ENCODE measurements around the gene BDKRB1. TPM values are rescaled to one million over a fixed set of nuclear protein-coding genes. Genes with fewer than 3 reads are reported as not detected.

BDKRB1 gene
- 0.41 and 1.4 TPM in 2 replicates for total RNA-seq (2014; rRNA removed; shearing (Covaris generic))

- Histone ChIP-seq H3K4me3 (ENCODE audit: insufficient read depth, low read depth, low read length) (no peak within 1 kb of the TSS), H3K27me3 (ENCODE audit: control insufficient read depth, insufficient read depth, low read length) (no peaks in the 10 kb centered on the region), H3K36me3 (replicated peaks; ENCODE audit: control insufficient read depth, insufficient read depth, low read length) (no peaks in the 10 kb centered on the region)
These were observed at the start of gene BDKRB1 for GRCh38 chr14:96255501-96256366. TSS of gene BDKRB1 (plus strand) at chr14:96256210. CDS start at chr14:96263683, 7,473 bp downstream.

GRCh38 chr14:96206461-96206860 is 49.5 kb upstream of the BDKRB1 start:
- Histone ChIP-seq H3K4me3 (ENCODE audit: insufficient read depth, low read depth, low read length) (no peak overlapping the region), H3K27me3 (ENCODE audit: control insufficient read depth, insufficient read depth, low read length) (peaks cover 12% of the 10 kb centered on the region; the same call in 1 of the 2 replicates), H3K36me3 (replicated peaks; ENCODE audit: control insufficient read depth, insufficient read depth, low read length) (no peaks in the 10 kb centered on the region)
- DNase-seq, result peak; percentile 43

More at GRCh38 chr14:96255501-96256366, at the start of gene BDKRB1:
- no peak for DNase-seq

- Histone ChIP-seq H3K27me3 (ENCODE audit: control insufficient read depth, insufficient read depth, low read length) (peaks cover 12% of the 10 kb centered on the region; the same call in 1 of the 2 replicates), H3K4me3 (ENCODE audit: insufficient read depth, low read depth, low read length) (no peak overlapping the region), H3K36me3 (replicated peaks; ENCODE audit: control insufficient read depth, insufficient read depth, low read length) (no peaks in the 10 kb centered on the region)
- no peak for DNase-seq
These were observed 48.3 kb upstream of the BDKRB1 start for GRCh38 chr14:96207686-96208085.

- H3K36me3 ChIP-seq (replicated peaks; ENCODE audit: control insufficient read depth, insufficient read depth, low read length), result no peaks in the 10 kb centered on the region
- DNase-seq, result no peak
- peaks cover 9% of the 10 kb centered on the region; the same call in 1 of the 2 replicates for H3K27me3 ChIP-seq (ENCODE audit: control insufficient read depth, insufficient read depth, low read length)
- no peak overlapping the region for H3K4me3 ChIP-seq (ENCODE audit: insufficient read depth, low read depth, low read length)
These were observed 47.3 kb upstream of the BDKRB1 start for GRCh38 chr14:96208739-96209138.

- no peak for DNase-seq
- no peaks in the 10 kb centered on the region for H3K27me3 ChIP-seq (ENCODE audit: control insufficient read depth, insufficient read depth, low read length)
- no peak overlapping the region for H3K4me3 ChIP-seq (ENCODE audit: insufficient read depth, low read depth, low read length)
- no peaks in the 10 kb centered on the region for H3K36me3 ChIP-seq (replicated peaks; ENCODE audit: control insufficient read depth, insufficient read depth, low read length)
These were observed 43.9 kb upstream of the BDKRB1 start for GRCh38 chr14:96212140-96212539.

GRCh38 chr14:96212896-96213295 is 43.1 kb upstream of the BDKRB1 start:
- no peak for DNase-seq
- Histone ChIP-seq H3K27me3 (ENCODE audit: control insufficient read depth, insufficient read depth, low read length) (no peaks in the 10 kb centered on the region), H3K36me3 (replicated peaks; ENCODE audit: control insufficient read depth, insufficient read depth, low read length) (no peaks in the 10 kb centered on the region), H3K4me3 (ENCODE audit: insufficient read depth, low read depth, low read length) (no peak overlapping the region)

GRCh38 chr14:96213871-96214465 is 42.0 kb upstream of the BDKRB1 start:
- DNase-seq, result no peak
- H3K36me3 ChIP-seq (replicated peaks; ENCODE audit: control insufficient read depth, insufficient read depth, low read length), result no peaks in the 10 kb centered on the region
- H3K27me3 ChIP-seq (ENCODE audit: control insufficient read depth, insufficient read depth, low read length), result no peaks in the 10 kb centered on the region
- no peak overlapping the region for H3K4me3 ChIP-seq (ENCODE audit: insufficient read depth, low read depth, low read length)

- no peak overlapping the region for H3K4me3 ChIP-seq (ENCODE audit: insufficient read depth, low read depth, low read length)
- no peaks in the 10 kb centered on the region for H3K36me3 ChIP-seq (replicated peaks; ENCODE audit: control insufficient read depth, insufficient read depth, low read length)
- DNase-seq, result no peak
- no peaks in the 10 kb centered on the region for H3K27me3 ChIP-seq (ENCODE audit: control insufficient read depth, insufficient read depth, low read length)
These were observed 41.2 kb upstream of the BDKRB1 start for GRCh38 chr14:96214793-96215192.

GRCh38 chr14:96215452-96216244 is 40.4 kb upstream of the BDKRB1 start:
- H3K27me3 ChIP-seq (ENCODE audit: control insufficient read depth, insufficient read depth, low read length), result no peaks in the 10 kb centered on the region
- H3K4me3 ChIP-seq (ENCODE audit: insufficient read depth, low read depth, low read length), result no peak overlapping the region
- DNase-seq, result no peak
- H3K36me3 ChIP-seq (replicated peaks; ENCODE audit: control insufficient read depth, insufficient read depth, low read length), result no peaks in the 10 kb centered on the region

- DNase-seq, result no peak
- Histone ChIP-seq H3K27me3 (ENCODE audit: control insufficient read depth, insufficient read depth, low read length) (no peaks in the 10 kb centered on the region), H3K4me3 (ENCODE audit: insufficient read depth, low read depth, low read length) (no peak overlapping the region), H3K36me3 (replicated peaks; ENCODE audit: control insufficient read depth, insufficient read depth, low read length) (no peaks in the 10 kb centered on the region)
These were observed 39.4 kb upstream of the BDKRB1 start for GRCh38 chr14:96216627-96217026.

- no peaks in the 10 kb centered on the region for H3K27me3 ChIP-seq (ENCODE audit: control insufficient read depth, insufficient read depth, low read length)
- no peak for DNase-seq
- H3K36me3 ChIP-seq (replicated peaks; ENCODE audit: control insufficient read depth, insufficient read depth, low read length), result no peaks in the 10 kb centered on the region
- no peak overlapping the region for H3K4me3 ChIP-seq (ENCODE audit: insufficient read depth, low read depth, low read length)
These were observed 38.6 kb upstream of the BDKRB1 start for GRCh38 chr14:96217376-96217913.

GRCh38 chr14:96221109-96221650 is 34.8 kb upstream of the BDKRB1 start:
- Histone ChIP-seq H3K27me3 (ENCODE audit: control insufficient read depth, insufficient read depth, low read length) (no peaks in the 10 kb centered on the region), H3K36me3 (replicated peaks; ENCODE audit: control insufficient read depth, insufficient read depth, low read length) (no peaks in the 10 kb centered on the region), H3K4me3 (ENCODE audit: insufficient read depth, low read depth, low read length) (no peak overlapping the region)
- DNase-seq, result no peak

GRCh38 chr14:96221841-96222240 is 34.2 kb upstream of the BDKRB1 start:
- Histone ChIP-seq H3K36me3 (replicated peaks; ENCODE audit: control insufficient read depth, insufficient read depth, low read length) (no peaks in the 10 kb centered on the region), H3K4me3 (ENCODE audit: insufficient read depth, low read depth, low read length) (no peak overlapping the region), H3K27me3 (ENCODE audit: control insufficient read depth, insufficient read depth, low read length) (no peaks in the 10 kb centered on the region)
- DNase-seq, result no peak

- H3K36me3 ChIP-seq (replicated peaks; ENCODE audit: control insufficient read depth, insufficient read depth, low read length), result no peaks in the 10 kb centered on the region
- DNase-seq, result no peak
- no peaks in the 10 kb centered on the region for H3K27me3 ChIP-seq (ENCODE audit: control insufficient read depth, insufficient read depth, low read length)
- no peak overlapping the region for H3K4me3 ChIP-seq (ENCODE audit: insufficient read depth, low read depth, low read length)
These were observed 31.4 kb upstream of the BDKRB1 start for GRCh38 chr14:96224480-96225096.
